Endothelial cell of umbilical vein (primary cell): Measurements from ENCODE around the gene MACROD2. TPM values are rescaled to one million over a fixed set of nuclear protein-coding genes. Genes with fewer than 3 reads are reported as not detected.

Source experiments
- BruUV-seq: library from RNA; stranded (reverse); fragments of 400-500 nt; replicated peaks from 2 replicates; lab custom pipeline; 2021; lab: Mats Ljungman, UMichigan
- CTCF ChIA-PET: fragments of 300-600, 350-600 bp; sonication (Branson Sonifier 250); formaldehyde crosslinking; loops from one replicate; lab custom pipeline; 2021; ENCODE audit warnings: antibody characterized with exemption, inconsistent platforms; lab: Charles Lee
- POLR2A ChIA-PET: fragments of 300-600, 350-600 bp; sonication (Branson Sonifier 250); formaldehyde crosslinking; loops from one replicate; lab custom pipeline; 2021; ENCODE audit warnings: antibody characterized with exemption, inconsistent platforms; lab: Charles Lee
- DNase-seq: peaks from one replicate; pipeline ENCODE4 v3.0.0-alpha.2; 2011; ENCODE audit warnings: low read depth, low spot score
- FAIRE-seq: peaks from 2 replicates; lab custom pipeline; 2011; peaks lifted over from hg19 to GRCh38; lab: Jason Lieb, UNC
- H2AFZ ChIP-seq: 2 replicates; pipeline ENCODE4 v1.6.0; 2012; ENCODE audit warnings: low read depth, low read length, control low read depth, inconsistent platforms
- H3K27ac ChIP-seq: 2 replicates; pipeline ENCODE4 v1.5.1; 2011; ENCODE audit warnings: low read depth, mild to moderate bottlenecking, control low read depth, low read length, moderate library complexity; ENCODE audit not compliant: insufficient read depth
- H3K27me3 ChIP-seq, 2 experiments: 2 replicates each; pipeline versions ENCODE4 v1.6.0 to v1.6.1; 2011; ENCODE audit warnings: low read length in 2 of 2, mixed read lengths in 1 of 2; ENCODE audit not compliant: control insufficient read depth in 2 of 2, insufficient read depth in 2 of 2
- H3K36me3 ChIP-seq, 2 experiments: 2 replicates in 1 of 2; 3 replicates in 1 of 2; pipeline ENCODE4 v1.5.1; 2011; ENCODE audit warnings: low read length in 2 of 2, mild to moderate bottlenecking in 1 of 2, moderate library complexity in 1 of 2; ENCODE audit not compliant: control insufficient read depth in 2 of 2, insufficient read depth in 2 of 2; ENCODE audit errors: extremely low read depth in 1 of 2
- H3K4me1 ChIP-seq: 3 replicates; pipeline ENCODE4 v1.5.1; 2011; ENCODE audit warnings: mild to moderate bottlenecking, low read length; ENCODE audit not compliant: control insufficient read depth, insufficient read depth; ENCODE audit errors: extremely low read depth
- H3K4me2 ChIP-seq: 2 replicates; pipeline ENCODE4 v1.6.1; 2011; ENCODE audit warnings: low read length, control low read depth, mixed read lengths; ENCODE audit not compliant: insufficient read depth
- H3K4me3 ChIP-seq, 3 experiments: fragments of 200-600 bp in 1 of 3; sonication (generic), shearing (Covaris generic) in 1 of 3; replicated peaks in 1 of 3; 2 replicates each; pipeline ENCODE4 v1.5.1; 2011 to 2016; ENCODE audit warnings: control low read depth in 3 of 3, low read length in 3 of 3, mild to moderate bottlenecking in 2 of 3, inconsistent platforms in 1 of 3, low read depth in 1 of 3, moderate library complexity in 1 of 3; ENCODE audit not compliant: insufficient read depth in 1 of 3
- H3K79me2 ChIP-seq: 2 replicates; pipeline ENCODE4 v1.6.0; 2012; ENCODE audit warnings: low read length, inconsistent platforms; ENCODE audit not compliant: control insufficient read depth, insufficient read depth
- H3K9ac ChIP-seq: replicated peaks from 2 replicates; pipeline ENCODE3; 2011; ENCODE audit warnings: low read length, control low read depth; ENCODE audit not compliant: insufficient read depth; ENCODE audit errors: extremely low read depth
- H3K9me1 ChIP-seq: replicated peaks from 3 replicates; pipeline ENCODE4 v1.6.0; 2011; ENCODE audit warnings: mild to moderate bottlenecking, low read length; ENCODE audit not compliant: control insufficient read depth, insufficient read depth; ENCODE audit errors: extremely low read depth
- H3K9me3 ChIP-seq: replicated peaks from 2 replicates; pipeline ENCODE4 v1.5.1; 2012; ENCODE audit warnings: low read length, inconsistent platforms; ENCODE audit not compliant: control insufficient read depth, insufficient read depth
- H4K20me1 ChIP-seq: replicated peaks from 2 replicates; pipeline ENCODE3; 2011; ENCODE audit warnings: mild to moderate bottlenecking, low read length; ENCODE audit not compliant: control insufficient read depth, insufficient read depth; ENCODE audit errors: extremely low read depth
- CTCF ChIP-seq, 2 donors: IDR thresholded peaks; 1 replicate in 1 of 2; 2 replicates in 1 of 2; pipeline ENCODE4 v1.5.1; 2011; ENCODE audit warnings: low read length in 2 of 2, mild to moderate bottlenecking in 2 of 2, moderate library complexity in 2 of 2, control low read depth in 1 of 2, inconsistent platforms in 1 of 2, low read depth in 1 of 2; ENCODE audit not compliant: insufficient read depth in 1 of 2; ENCODE audit errors: extremely low read depth in 1 of 2
- EZH2 ChIP-seq: IDR thresholded peaks from 2 replicates; pipeline ENCODE4 v1.6.1; 2012; ENCODE audit warnings: borderline replicate concordance, low read depth, mild to moderate bottlenecking, moderate library complexity, low read length, inconsistent platforms; ENCODE audit not compliant: severe bottlenecking
- FOS ChIP-seq: IDR thresholded peaks from 2 replicates; pipeline ENCODE4 v1.6.1; 2011; ENCODE audit warnings: mild to moderate bottlenecking, low read length, moderate library complexity, borderline replicate concordance; ENCODE audit not compliant: insufficient read depth
- GATA2 ChIP-seq: IDR thresholded peaks from 2 replicates; pipeline ENCODE4 v1.7.0; 2011; ENCODE audit warnings: low read depth, mild to moderate bottlenecking, moderate library complexity, mixed read lengths, low read length; ENCODE audit not compliant: insufficient read length, insufficient read depth
- JUN ChIP-seq: IDR thresholded peaks from 2 replicates; pipeline ENCODE4 v1.6.1; 2011; ENCODE audit warnings: borderline replicate concordance, low read depth; ENCODE audit not compliant: insufficient read length, insufficient read depth
- MAX ChIP-seq: IDR thresholded peaks from 2 replicates; pipeline ENCODE4 v1.6.1; 2011; ENCODE audit not compliant: insufficient read depth, insufficient read length
- MYC ChIP-seq: IDR thresholded peaks from one replicate; pipeline ENCODE4 v1.6.1; 2011; ENCODE audit warnings: mild to moderate bottlenecking, low read depth, low read length
- POLR2A ChIP-seq: IDR thresholded peaks from 2 replicates; pipeline ENCODE4 v1.6.1; 2012; ENCODE audit warnings: low read depth, mild to moderate bottlenecking, control low read depth, low read length
- POLR2AphosphoS5 ChIP-seq: IDR thresholded peaks from 2 replicates; pipeline ENCODE4 v1.6.1; 2012; ENCODE audit warnings: low read depth, mild to moderate bottlenecking, control low read depth, low read length, moderate library complexity; ENCODE audit not compliant: insufficient read depth
- dilution Hi-C: fragments of 300-500 bp; cut with MboI; formaldehyde crosslinking; loops from one replicate; pipeline ENCODE4 v1.15.0; 2019; ENCODE audit warnings: low sequenced_read_pairs; ENCODE audit not compliant: extremely low pct_ligation_motif_present
- intact Hi-C: fragments of 100-400 bp; cut with micrococcal nuclease; formaldehyde crosslinking; loops from one replicate; pipeline ENCODE4 v1.10.0; 2022
- polyA plus RNA-seq, 4 experiments: library from polyadenylated mRNA; depleted of rRNA in 3 of 4; stranded (reverse) in 3 of 4; unstranded in 1 of 4; fragments of >200 nt; gene quantifications; 2 replicates each; pipeline versions ENCODE4 v1.2.1 to v1.2.3, GENCODE V29; 2011 to 2012; ENCODE audit warnings: missing spikeins in 1 of 4
- total RNA-seq: library from RNA; stranded (reverse); gene quantifications from 2 replicates; pipeline ENCODE4 v1.2.3, GENCODE V29; 2021

MACROD2 gene
- total and polyA plus RNA-seq, 2 donors (not counting 3 experiments of a cell fraction or from before 2014, with no cell fraction given): 0.11 to 0.73 TPM

DNA sequence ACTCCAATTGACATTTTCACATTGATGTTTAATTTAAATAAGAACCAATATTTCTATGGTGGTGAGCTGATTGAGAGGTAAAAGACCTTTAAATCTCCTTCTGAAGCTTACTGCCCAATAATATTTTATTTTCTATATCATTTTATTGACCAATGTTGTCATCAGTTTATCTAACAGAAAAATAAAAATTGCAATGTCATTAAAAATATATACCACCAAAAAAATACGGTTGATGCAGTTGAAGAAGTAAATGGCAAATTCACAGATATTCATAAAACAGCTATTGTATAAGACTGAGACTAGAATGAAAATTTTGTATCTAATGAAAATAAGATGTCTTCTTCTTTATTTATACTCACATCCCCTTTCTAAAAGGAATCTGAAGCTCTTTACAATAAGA, 1375.1 kb downstream of the MACROD2 start:
- Histone ChIP-seq H2AFZ (no peak overlapping the region), H3K79me2 (no peaks in the 10 kb centered on the region), H3K4me3 (no peak overlapping the region), H3K27ac (no peak overlapping the region), H3K9ac (no peak overlapping the region), H3K36me3 (no peaks in the 10 kb centered on the region), H3K9me3 (no peaks in the 10 kb centered on the region), H4K20me1 (no peaks in the 10 kb centered on the region), H3K27me3 (no peaks in the 10 kb centered on the region), H3K4me2 (no peak overlapping the region), H3K4me1 (no peaks in the 10 kb centered on the region), H3K9me1 (no peaks in the 10 kb centered on the region)
- no TSS peak for BruUV-seq
- CTCF ChIA-PET: no interaction called here
- no peak for DNase-seq
- POLR2A ChIA-PET: no interaction called here
- dilution Hi-C loops (no loop called here), intact Hi-C loops (no loop called here)
- TF ChIP-seq FOS (no peak), GATA2 (no peak), POLR2A (no peak), EZH2 (no peak), CTCF (IDR thresholded peaks at IDR 0.05; ENCODE audit: extremely low read depth in 1 of 2, insufficient read depth in 1 of 2, low read depth in 1 of 2, low read length in 2 of 2) (no peak), POLR2AphosphoS5 (no peak), JUN (no peak), MAX (no peak), MYC (no peak)
- no peak for FAIRE-seq
